Measurements from ENCODE around the gene RSKR.
A peak's percentile ranks its signal among the peaks of the same experiment; 100 is the strongest.
"Not testable (repeated sequence)": the region's sequence is repeated elsewhere in the genome, so short reads cannot be mapped to it uniquely, and the experiment has no call there.

Gene RSKR, protein sequence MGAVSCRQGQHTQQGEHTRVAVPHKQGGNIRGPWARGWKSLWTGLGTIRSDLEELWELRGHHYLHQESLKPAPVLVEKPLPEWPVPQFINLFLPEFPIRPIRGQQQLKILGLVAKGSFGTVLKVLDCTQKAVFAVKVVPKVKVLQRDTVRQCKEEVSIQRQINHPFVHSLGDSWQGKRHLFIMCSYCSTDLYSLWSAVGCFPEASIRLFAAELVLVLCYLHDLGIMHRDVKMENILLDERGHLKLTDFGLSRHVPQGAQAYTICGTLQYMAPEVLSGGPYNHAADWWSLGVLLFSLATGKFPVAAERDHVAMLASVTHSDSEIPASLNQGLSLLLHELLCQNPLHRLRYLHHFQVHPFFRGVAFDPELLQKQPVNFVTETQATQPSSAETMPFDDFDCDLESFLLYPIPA

DNA sequence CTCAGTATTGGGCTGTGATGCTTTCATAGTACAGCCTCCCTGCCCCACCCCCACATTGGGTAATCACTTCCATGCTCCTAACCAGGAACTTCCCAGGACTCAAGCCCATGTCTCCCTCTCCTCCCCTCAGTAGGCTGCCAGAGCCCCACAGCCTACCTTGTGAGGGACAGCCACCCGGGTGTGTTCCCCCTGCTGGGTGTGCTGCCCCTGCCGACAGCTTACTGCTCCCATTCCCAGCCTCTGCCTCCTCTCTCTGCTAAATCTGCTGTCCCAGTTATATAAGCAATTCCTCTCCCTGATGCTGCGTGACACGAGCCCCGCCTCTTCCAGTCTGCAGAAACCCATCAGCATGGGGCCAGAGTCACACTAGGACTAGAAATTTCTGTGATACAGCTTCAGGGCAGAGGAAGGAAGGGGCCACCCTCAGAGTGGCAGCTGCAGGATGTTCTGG, at the start of gene RSKR:
TSS of gene RSKR (minus strand) at position 255 of the 451 bp plus-strand sequence. CDS start at position 231, 24 bp downstream.
- DNase-seq, result no peak

DNA sequence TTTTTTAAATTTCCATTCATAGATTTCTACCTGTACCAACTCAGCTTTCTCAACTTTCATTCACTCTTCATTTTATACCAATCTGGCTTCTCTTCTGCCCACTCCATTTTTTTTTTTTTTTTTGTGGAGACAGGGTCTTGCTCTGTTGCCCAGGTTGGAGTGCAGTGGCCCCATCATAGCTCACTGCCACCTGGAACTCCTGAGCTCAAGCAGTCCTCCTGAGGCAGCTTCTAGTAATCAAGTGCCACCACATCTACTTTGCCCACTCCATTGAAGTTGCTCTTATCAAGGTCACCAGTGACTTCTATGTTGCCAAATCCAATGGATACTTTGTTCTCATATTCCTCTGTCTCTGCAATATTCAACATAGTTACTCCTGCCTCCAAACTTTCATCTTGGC, 49.7 kb upstream of the RSKR start:
- no peak for DNase-seq

DNA sequence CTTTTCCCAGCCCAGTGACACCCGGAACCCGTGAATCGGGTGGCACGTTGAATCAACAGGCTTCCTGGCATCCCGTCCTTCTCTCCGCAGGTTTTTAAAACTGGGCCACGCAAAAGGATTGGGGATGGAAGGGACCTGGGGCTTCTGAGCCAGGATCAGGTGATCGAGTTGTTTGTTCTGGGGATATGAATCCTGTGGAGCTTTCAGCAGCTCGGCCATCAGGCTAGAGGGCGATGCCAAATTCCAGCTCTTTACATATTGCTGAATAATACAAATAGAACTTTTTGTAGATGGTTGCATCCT, 48.5 kb upstream of the RSKR start:
- no peak for DNase-seq

DNA sequence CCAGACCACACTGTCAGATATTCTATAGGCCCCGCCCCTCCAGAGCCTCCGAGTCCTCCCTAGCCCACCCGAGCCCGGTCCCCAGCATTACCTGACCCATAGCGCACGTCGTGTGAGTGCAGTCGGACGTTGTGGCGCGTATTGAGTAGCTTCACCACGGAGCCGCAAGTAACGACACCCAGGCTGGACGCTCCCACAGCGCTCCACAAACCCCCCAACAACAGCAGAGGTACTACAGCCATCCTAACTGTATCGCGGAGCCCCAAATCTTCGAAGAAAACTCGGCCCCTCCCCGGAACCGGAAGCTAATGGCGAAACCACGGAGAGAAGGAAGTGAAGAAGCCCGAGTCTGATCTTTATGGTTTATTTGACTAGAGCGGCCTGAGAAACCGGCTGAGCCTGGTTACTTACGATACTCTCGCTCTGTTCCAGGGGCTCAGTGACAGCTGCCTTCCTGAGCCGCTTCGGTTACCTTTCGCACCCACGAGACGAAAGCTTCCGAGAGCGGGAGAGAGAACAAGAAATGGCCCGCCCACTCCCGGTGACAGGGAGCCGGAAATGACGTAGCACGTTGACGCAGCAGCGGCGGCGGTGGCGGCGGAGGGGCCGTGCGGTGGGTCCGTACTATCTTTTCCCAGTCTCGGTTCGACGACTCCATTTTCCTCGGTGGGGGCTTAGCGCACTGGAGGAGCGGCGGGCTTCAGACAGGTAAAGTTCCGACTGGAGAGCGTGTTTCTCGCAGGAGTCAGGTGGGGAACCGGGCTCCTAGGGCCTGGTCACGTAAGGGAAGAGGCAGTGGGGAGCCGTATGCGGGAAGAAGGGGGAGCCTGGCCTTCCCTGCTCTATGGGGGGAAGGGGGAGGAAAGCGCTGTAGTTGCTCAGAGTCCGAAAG, 47.9 kb upstream of the RSKR start, which contains the start of the genes SDF2 and SUPT6H:
TSS of gene SDF2 (minus strand) at position 272 of the 892 bp plus-strand sequence. CDS start at position 242, 30 bp downstream.
TSS of gene SUPT6H (plus strand) at position 571 of the 892 bp plus-strand sequence. CDS start 11,197 bp downstream, outside the sequence.
- peak; percentile 84 for DNase-seq

DNA sequence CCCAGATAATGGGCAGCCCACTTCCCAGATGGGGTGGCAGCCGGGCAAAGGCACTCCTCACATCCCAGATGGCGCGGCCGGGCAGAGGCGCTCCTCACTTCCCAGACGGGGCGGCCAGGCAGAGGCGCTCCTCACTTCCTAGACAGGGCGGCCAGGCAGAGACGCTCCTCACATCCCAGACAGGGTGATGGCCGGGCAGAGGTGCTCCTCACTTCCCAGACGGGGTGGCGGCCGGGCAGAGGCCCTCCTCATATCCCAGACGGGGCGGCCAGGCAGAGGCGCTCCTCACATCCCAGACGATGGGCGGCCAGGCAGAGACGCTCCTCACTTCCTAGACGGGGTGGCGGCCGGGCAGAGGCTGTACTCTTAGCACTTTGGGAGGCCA, 45.5 kb upstream of the RSKR start:
- not testable (repeated sequence) for DNase-seq

DNA sequence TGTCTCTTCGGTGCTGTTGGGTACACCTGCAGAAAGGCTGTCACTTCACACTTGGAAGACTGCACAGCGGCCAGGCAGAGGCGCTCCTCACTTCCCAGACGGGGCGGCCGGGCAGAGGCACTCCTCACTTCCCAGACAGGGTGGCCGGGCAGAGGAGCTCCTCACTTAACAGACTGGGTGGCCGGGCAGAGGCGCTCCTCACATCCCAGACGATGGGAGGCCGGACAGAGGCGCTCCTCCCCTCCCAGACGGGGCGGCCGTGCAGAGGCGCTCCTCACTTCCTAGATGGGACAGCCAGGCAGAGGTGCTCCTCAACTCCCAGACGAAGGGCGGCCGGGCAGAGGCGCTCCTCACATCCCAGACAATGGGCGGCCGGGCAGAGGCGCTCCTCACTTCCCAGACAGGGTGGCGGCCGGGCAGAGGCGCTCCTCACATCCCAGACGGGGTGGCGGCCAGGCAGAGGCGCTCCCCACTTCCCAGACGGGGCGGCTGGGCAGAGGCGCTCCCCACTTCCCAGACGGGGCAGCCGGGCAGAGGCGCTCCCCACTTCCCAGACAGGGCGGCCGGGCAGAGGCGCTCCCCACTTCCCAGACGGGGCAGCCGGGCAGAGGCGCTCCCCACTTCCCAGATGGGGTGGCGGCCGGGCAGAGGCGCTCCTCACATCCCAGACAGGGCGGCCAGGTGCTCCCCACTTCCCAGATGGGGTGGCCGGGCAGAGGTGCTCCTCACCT, 44.9 kb upstream of the RSKR start:
- DNase-seq, result not testable (repeated sequence)

DNA sequence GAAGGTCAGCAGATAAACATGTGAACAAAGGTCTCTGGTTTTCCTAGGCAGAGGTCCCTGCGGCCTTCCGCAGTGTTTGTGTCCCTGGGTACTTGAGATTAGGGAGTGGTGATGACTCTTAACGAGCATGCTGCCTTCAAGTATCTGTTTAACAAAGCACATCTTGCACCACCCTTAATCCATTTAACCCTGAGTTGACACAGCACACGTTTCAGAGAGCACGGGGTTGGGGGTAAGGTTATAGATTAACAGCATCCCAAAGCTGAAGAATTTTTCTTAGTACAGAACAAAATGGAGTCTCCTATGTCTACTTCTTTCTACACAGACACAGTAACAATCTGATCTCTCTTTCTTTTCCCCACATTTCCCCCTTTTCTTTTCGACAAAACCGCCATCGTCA, 44.4 kb upstream of the RSKR start:
- not testable (repeated sequence) for DNase-seq

DNA sequence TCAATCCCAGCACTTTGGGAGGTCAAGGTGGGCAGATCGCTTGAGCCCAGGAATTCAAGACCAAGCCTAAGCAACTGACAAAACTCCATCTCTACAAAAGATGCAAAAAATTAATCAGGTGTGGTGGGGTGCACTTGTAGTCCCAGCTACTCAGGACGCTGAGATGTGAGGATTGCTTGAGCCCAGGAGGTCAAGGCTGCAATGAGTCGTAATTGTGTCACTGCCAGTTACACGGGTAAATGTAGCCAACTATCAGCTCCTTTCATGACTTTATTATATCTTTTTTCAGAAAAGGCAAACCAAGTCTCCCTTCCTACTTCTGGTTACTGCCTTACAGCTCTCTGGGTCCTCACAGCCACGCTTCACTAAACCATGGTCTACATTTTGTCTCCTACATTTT, 43.8 kb upstream of the RSKR start:
- DNase-seq, result no peak

DNA sequence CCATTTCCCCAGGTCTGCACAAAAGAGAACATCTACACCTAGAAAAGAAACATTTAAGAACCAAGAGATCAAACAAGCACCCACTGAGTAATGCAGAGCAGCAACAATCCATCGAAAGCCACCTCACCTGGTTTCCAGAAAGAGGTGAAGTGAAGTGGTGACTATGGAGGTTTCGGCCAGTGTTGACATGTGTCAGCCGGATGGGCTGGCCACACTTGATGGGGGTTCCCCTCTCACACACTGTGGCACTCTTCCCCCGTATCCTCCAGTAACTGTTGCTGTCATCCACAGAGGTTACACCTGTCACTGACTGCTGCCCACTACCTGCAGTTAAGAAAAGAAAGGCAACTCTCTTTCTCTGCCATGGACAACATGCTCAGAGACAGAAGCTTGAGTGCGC, 41.2 kb upstream of the RSKR start:
- DNase-seq, result no peak

DNA sequence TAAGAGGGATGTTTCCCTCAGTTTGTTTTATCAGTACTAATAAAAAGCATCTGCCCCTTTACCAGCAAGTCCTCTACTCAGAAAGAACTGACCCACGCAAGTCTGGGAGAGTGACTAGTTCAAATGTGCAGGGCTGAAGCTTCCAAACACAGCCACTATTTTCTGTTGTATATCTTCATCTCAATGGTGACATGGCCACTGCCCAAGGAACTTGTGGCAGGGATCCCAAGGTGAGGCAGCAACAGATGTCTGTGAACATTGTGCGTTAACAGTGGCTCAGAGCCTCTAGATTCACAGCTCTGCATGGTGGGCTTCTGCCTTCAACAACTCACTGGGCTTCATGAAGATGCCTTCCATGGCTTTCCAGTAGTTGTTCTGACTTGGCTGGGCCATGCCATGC, 34.7 kb upstream of the RSKR start:
- DNase-seq, result no peak

DNA sequence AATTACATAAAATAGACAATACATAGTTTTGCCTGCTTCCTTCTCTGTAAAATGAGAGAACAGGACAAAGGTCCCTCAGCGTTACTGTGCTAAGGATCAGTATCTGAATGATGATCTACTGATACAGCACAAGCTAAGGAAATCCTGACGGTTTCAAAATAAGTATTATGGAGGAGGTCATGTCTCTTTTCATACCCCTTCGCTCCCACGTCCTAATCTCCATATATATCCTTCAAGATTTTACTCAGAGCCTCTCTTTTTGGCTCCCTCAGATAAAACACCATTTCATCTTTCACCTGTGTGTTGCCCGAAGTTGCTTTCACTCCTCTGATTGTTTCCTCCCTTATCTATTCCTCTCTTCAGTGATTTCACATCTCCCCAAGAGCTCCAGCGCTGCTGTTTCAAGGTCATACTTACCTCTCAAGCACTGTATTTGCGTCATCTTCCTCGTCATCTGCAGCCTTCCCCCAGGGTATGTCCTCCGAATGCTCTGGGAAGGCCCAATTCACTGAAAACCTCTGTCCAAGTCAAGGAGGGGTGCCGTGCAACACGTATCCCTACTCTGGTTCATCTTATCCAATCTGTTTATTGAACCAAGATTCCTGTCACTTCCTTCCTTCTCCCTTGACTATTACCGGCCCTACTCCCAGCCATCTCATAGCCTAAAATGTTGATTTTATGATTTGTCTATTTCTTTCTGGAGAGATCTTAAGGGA, 32.2 kb upstream of the RSKR start:
- no peak for DNase-seq

DNA sequence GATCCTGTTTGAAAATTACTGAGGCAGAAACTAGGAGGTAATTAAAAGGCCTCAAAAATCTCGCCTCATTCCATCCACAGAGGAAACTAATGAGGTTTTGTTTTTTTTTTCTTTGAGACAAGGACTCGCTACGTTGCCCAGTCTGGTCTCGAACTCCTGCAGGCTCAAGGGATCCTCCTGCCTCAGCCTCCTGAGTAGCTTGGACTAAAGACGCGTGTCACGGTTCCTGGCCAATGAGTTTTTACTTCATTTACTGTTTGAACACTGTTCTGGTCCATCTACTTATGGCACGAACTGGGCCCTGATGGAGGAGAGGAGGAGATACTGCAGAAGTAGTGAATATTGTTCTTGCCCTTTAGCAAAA, 31.6 kb upstream of the RSKR start:
- no peak for DNase-seq

DNA sequence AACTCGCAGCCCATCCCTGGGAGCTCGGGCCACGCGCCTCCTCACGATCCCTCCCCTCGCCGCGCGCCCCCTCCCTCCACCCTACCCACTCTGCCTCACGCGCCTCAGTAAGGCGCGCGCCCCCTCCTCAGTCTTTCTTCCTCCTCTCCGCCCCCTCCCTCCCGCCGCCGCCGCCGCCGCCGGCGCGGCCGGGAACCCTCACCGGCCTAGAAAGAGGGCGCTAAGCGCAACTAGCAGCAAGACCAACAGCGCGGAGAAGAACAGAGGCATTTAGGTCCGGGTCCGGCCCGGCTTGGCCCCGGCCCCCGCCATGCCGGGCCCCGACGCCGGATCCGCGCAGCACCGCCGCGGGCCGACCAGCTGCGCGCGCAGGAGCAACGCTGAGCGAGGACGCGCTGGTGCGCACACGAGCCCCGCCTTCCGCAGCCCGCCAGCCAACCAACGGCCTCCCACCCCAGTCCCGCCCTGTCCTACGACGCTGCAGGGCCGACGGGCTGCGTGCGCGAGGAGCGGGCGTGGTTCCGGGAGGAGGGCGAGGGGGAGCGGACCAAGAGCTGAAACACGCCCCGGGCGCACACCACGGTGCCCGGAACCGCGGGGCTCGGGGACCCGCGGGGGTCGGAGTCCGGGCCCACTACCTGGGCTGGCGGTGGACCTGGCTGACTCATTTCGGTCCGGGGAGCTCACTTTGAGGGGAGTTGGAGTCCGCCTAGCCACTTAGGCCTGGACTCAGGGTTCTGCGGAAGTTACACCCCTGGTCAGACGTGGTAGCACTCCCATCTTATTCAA, 31.0 kb upstream of the RSKR start, which contains the start of gene BLTP2:
TSS of gene BLTP2 (minus strand) at position 372 of the 789 bp plus-strand sequence. CDS start at position 270, 102 bp downstream.
- peak; percentile 95 for DNase-seq

DNA sequence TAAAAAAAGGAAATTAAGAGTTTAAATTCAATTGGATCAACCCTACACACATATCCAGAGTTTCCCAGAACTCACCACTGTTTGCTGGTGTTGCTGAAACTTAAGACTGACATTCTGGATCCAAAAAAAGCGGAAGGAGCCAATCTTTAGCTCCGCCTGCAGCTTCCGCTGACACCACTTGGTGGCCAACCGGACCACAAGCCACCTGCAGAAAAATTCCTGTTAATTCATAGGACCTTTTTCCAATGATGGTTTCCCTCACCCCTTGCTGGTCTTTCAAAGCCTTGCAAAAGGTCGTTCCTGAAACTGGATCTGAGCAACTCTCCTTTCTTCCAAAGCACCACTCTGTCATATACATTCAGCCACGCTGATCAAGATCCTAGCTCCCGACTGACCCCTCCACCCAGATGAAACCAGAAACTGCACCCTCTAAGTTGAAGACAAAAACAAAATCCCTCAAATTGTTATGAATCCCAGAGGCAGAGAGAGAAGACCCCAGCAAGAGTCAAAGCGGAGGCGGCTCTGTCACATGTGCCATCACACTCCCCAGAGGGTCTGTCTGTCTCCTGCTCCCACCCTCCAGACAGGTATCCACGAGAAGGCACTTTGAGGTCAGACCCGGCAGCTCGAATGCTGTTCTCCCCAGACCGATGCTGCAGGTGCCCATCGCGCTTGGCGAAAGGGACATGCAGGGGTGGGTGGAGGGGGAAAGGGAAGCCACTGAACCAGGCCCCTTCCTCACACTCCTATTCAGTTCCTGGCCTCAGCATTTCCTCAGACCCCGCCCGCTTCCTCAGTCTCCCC, 30.2 kb upstream of the RSKR start:
- no peak for DNase-seq

DNA sequence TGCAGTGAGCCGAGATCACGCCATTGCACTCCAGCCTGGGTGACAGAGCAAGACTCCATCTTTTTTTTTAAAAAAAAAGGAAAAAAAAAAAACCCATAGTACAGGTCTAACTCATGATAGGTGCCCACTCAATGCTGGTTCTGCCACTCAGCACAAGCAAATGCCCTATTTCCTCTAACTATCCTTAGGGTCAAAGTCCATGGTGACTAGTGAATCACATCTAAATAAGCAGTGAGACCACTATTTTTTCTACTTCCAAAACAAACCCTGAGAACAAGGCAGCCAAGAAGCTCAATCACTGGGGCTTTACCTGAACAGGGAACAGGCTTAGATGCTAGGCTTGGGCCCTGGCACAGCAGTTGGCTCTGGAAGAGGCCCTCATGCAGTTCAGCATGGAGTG, 27.6 kb upstream of the RSKR start:
- DNase-seq, result no peak

DNA sequence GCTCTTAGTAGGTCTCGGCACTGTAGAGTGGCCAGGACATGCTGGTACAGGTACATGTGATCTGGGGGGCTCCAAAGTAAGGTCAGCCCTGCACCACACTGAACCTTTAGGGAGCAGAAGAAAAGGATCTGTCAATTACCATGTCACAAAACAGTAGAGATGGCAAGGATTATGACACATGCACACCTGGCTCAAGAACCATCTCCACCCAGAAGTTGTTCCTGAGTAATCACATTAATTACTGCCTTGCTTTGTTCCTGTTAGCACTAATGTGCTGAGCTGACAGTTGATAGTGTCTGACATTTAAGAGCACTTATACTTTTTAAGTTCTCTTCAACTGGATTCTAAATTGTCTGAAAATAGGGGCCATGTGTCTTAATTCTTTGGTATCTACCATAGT, 21.5 kb upstream of the RSKR start:
- no peak for DNase-seq

DNA sequence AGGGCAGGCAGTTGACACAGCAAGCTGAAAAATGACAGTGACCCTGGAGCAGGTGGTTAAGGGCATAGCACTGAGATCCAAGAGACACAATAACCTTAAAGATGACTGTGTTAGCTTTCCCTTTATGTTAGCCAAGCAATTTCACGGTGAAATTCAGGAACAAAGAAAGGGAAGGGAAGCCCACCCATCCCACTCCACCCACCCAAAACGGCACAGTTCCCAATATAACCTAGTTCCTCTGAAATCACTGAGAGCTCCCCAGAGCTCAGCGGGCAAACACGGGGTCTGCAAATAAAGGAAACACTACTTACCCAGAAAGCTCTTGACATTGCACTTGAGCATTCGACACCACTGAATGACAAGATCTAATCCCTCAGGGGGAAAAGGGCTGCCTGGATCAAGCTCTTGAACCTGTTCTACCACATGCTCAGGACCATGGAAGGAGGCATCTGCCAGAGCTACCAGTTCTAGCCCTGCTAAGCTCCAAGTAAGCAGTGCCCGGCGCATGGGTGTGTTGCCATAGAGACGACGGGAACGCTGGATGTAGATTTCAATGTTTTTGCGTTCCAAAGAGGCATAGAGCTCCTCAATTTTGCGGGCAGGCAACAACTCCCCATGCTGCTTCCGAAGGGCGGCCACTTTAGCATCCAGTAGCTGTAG, 20.4 kb upstream of the RSKR start:
- DNase-seq, result no peak

DNA sequence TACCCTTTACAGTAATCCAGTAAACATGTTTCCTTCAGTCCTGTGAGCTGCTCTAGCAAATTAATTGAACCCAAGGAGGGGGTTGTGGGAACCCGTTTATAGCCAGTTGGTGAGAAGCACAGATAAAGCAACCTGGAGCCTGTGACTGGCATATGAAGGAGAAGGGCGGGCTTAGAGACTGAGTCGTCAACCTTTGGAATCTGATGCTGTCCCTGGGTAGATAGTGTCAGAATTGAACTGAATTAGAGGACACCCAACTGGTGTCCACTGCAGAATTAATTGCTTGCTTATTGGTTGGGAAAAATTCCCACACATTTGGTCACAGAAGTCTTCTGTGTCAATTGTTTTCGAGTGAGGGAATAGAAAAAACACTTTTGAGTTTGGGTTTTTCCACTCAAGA, 12.8 kb upstream of the RSKR start:
- no peak for DNase-seq

DNA sequence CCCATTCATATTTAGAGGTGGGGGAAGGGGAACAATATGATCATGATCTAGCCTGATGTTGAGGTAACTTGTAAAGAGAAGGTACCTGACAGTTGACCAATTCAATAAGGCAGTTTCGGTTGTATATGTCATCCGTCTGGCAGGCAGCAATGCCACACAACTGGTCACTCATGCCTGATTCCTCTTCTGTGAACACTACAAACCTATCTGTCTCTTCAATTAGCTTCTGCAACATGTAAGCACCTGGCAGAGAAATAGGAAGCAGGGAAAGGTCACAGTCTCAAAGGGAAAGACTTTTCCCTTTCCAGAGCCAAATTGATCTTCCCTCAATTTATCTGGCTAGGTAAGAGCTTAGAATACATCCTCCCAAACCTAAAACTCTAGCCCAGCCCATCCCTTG, 10.2 kb upstream of the RSKR start:
- no peak for DNase-seq

DNA sequence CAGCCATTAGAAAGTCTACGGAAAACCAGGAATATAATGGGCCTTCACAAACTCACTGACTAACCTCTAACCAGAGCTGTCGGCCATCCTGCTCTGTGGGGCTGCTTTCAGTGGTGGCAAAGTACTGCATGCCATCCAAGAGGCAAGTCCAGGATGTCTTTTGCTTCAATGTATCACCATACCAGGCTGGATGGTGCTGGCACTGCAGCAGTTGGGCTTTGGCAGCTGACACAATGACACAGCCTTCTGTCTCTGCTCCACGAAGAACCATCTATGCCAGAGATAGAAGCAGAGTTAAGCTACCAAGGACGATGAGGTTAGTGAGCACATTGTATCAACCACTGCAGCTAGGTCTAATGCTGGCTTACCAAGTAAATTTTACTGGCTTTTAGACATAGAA, 9.7 kb upstream of the RSKR start:
- no peak for DNase-seq

Data from NK-92 treated with Interleukin-12 subunit alpha and Interleukin-12 subunit beta, amount 100 ng/mL, for 24 hours (cell line).